ENCODE measurements around the gene PDE4B. TPM values are rescaled to one million over a fixed set of nuclear protein-coding genes. Genes with fewer than 3 reads are reported as not detected.
A peak's percentile ranks its signal among the peaks of the same experiment; 100 is the strongest.

Gene PDE4B
- total RNA-seq, 2 experiments from 2014 or later = 23.4 to 26.2 TPM

- H3K4me1 Mint-ChIP-seq (ENCODE audit: low read depth) = peaks cover 3% of the 10 kb centered on the region
- DNase-seq = no peak
- CTCF ChIA-PET = interaction anchor here (1.8 kb wide), 1 partner anchor 68 kb away, joined by 12 read pairs; no protein-coding TSS in a partner anchor
- H3K4me3 Mint-ChIP-seq = no peak overlapping the region
- no peaks in the 10 kb centered on the region for H3K9me3 Mint-ChIP-seq
- H3K27ac Mint-ChIP-seq = no peak overlapping the region
- no peaks in the 10 kb centered on the region for H3K36me3 Mint-ChIP-seq (ENCODE audit: low read depth)
- intact Hi-C loops (cut with micrococcal nuclease) = no loop called here
- peaks cover 4% of the 10 kb centered on the region for H3K27me3 Mint-ChIP-seq (ENCODE audit: low read depth)
Measured at GRCh38 chr1:66175098-66175497, 382.4 kb downstream of the PDE4B start.

- intact Hi-C loops (cut with micrococcal nuclease) = no loop called here
- H3K27me3 Mint-ChIP-seq (ENCODE audit: low read depth) = peaks cover 4% of the 10 kb centered on the region
- H3K4me3 Mint-ChIP-seq = no peak overlapping the region
- no peaks in the 10 kb centered on the region for H3K9me3 Mint-ChIP-seq
- H3K27ac Mint-ChIP-seq = no peak overlapping the region
- CTCF ChIA-PET = interaction anchor here (1.8 kb wide), 1 partner anchor 67 kb away, joined by 12 read pairs; no protein-coding TSS in a partner anchor
- DNase-seq = no peak
- H3K36me3 Mint-ChIP-seq (ENCODE audit: low read depth) = no peaks in the 10 kb centered on the region
- peaks cover 6% of the 10 kb centered on the region for H3K4me1 Mint-ChIP-seq (ENCODE audit: low read depth)
Measured at GRCh38 chr1:66175581-66175980, 382.9 kb downstream of the PDE4B start.

- H3K4me1 Mint-ChIP-seq (ENCODE audit: low read depth) = peaks cover 9% of the 10 kb centered on the region
- peaks cover 4% of the 10 kb centered on the region for H3K27me3 Mint-ChIP-seq (ENCODE audit: low read depth)
- DNase-seq = no peak
- no peak overlapping the region for H3K27ac Mint-ChIP-seq
- CTCF ChIA-PET = interaction anchor here (1.8 kb wide), 1 partner anchor 66 kb away, joined by 12 read pairs; no protein-coding TSS in a partner anchor
- intact Hi-C loops (cut with micrococcal nuclease) = no loop called here
- H3K36me3 Mint-ChIP-seq (ENCODE audit: low read depth) = no peaks in the 10 kb centered on the region
- H3K9me3 Mint-ChIP-seq = no peaks in the 10 kb centered on the region
- no peak overlapping the region for H3K4me3 Mint-ChIP-seq
Measured at GRCh38 chr1:66176012-66176715, 383.5 kb downstream of the PDE4B start.

- Mint-ChIP-seq H3K27me3 (ENCODE audit: low read depth) (peaks cover 4% of the 10 kb centered on the region), H3K27ac (no peak overlapping the region), H3K4me1 (ENCODE audit: low read depth) (peaks cover 14% of the 10 kb centered on the region), H3K9me3 (no peaks in the 10 kb centered on the region), H3K4me3 (no peak overlapping the region), H3K36me3 (ENCODE audit: low read depth) (no peaks in the 10 kb centered on the region)
- CTCF ChIA-PET = no interaction called here
- intact Hi-C loops (cut with micrococcal nuclease) = no loop called here
- DNase-seq = no peak
Measured at GRCh38 chr1:66176832-66177231, 384.1 kb downstream of the PDE4B start.

- H3K27ac Mint-ChIP-seq = no peak overlapping the region
- intact Hi-C loops (cut with micrococcal nuclease) = no loop called here
- H3K27me3 Mint-ChIP-seq (ENCODE audit: low read depth) = peaks cover 4% of the 10 kb centered on the region
- H3K9me3 Mint-ChIP-seq = no peaks in the 10 kb centered on the region
- no peak overlapping the region for H3K4me3 Mint-ChIP-seq
- peaks cover 18% of the 10 kb centered on the region for H3K4me1 Mint-ChIP-seq (ENCODE audit: low read depth)
- CTCF ChIA-PET = no interaction called here
- H3K36me3 Mint-ChIP-seq (ENCODE audit: low read depth) = no peaks in the 10 kb centered on the region
- no peak for DNase-seq
Measured at GRCh38 chr1:66177510-66177909, 384.8 kb downstream of the PDE4B start.

GRCh38 chr1:66182026-66182425 is 389.3 kb downstream of the PDE4B start:
- Mint-ChIP-seq H3K27ac (no peak overlapping the region), H3K36me3 (ENCODE audit: low read depth) (no peaks in the 10 kb centered on the region), H3K4me3 (no peak overlapping the region), H3K9me3 (no peaks in the 10 kb centered on the region), H3K4me1 (ENCODE audit: low read depth) (peaks cover 33% of the 10 kb centered on the region), H3K27me3 (ENCODE audit: low read depth) (no peaks in the 10 kb centered on the region)
- CTCF ChIA-PET = interaction anchor here (1.3 to 5.1 kb wide), 2 partner anchors 10 to 61 kb away, joined by 3 to 42 read pairs; no protein-coding TSS in a partner anchor
- intact Hi-C loops (cut with micrococcal nuclease) = loop anchor here (1.0 to 2.0 kb wide), 11 partner anchors 13 to 991 kb away; no protein-coding TSS in a partner anchor
- DNase-seq = peak; percentile 18

GRCh38 chr1:66182551-66183178 is 390.0 kb downstream of the PDE4B start:
- no peaks in the 10 kb centered on the region for H3K36me3 Mint-ChIP-seq (ENCODE audit: low read depth)
- peak overlapping the region; percentile 13 for H3K27ac Mint-ChIP-seq
- DNase-seq = peak; percentile 79
- H3K27me3 Mint-ChIP-seq (ENCODE audit: low read depth) = no peaks in the 10 kb centered on the region
- no peaks in the 10 kb centered on the region for H3K9me3 Mint-ChIP-seq
- no peak overlapping the region for H3K4me3 Mint-ChIP-seq
- CTCF ChIA-PET = interaction anchor here (1.3 to 5.1 kb wide), 3 partner anchors 11 to 223 kb away, joined by 3 to 42 read pairs (median 6); no protein-coding TSS in a partner anchor
- H3K4me1 Mint-ChIP-seq (ENCODE audit: low read depth) = peaks cover 33% of the 10 kb centered on the region
- intact Hi-C loops (cut with micrococcal nuclease) = loop anchor here (1.0 to 2.0 kb wide), 11 partner anchors 13 to 990 kb away; no protein-coding TSS in a partner anchor

GRCh38 chr1:66183400-66183799 is 390.7 kb downstream of the PDE4B start:
- no peaks in the 10 kb centered on the region for H3K36me3 Mint-ChIP-seq (ENCODE audit: low read depth)
- DNase-seq = no peak
- H3K27me3 Mint-ChIP-seq (ENCODE audit: low read depth) = no peaks in the 10 kb centered on the region
- no peak overlapping the region for H3K4me3 Mint-ChIP-seq
- CTCF ChIA-PET = interaction anchor here (1.9 to 5.1 kb wide), 2 partner anchors 60 to 224 kb away, joined by 6 to 42 read pairs; no protein-coding TSS in a partner anchor
- H3K27ac Mint-ChIP-seq = no peak overlapping the region
- intact Hi-C loops (cut with micrococcal nuclease) = loop anchor here (2.0 kb wide), 3 partner anchors 191 to 989 kb away; no protein-coding TSS in a partner anchor
- no peaks in the 10 kb centered on the region for H3K9me3 Mint-ChIP-seq
- H3K4me1 Mint-ChIP-seq (ENCODE audit: low read depth) = peaks cover 33% of the 10 kb centered on the region

- DNase-seq = no peak
- Mint-ChIP-seq H3K4me3 (no peak overlapping the region), H3K36me3 (ENCODE audit: low read depth) (no peaks in the 10 kb centered on the region), H3K27me3 (ENCODE audit: low read depth) (no peaks in the 10 kb centered on the region), H3K27ac (no peak overlapping the region), H3K4me1 (ENCODE audit: low read depth) (no peaks in the 10 kb centered on the region), H3K9me3 (no peaks in the 10 kb centered on the region)
- CTCF ChIA-PET = no interaction called here
- intact Hi-C loops (cut with micrococcal nuclease) = no loop called here
Measured at GRCh38 chr1:66197120-66197519, 404.4 kb downstream of the PDE4B start.

- CTCF ChIA-PET = no interaction called here
- intact Hi-C loops (cut with micrococcal nuclease) = no loop called here
- Mint-ChIP-seq H3K36me3 (ENCODE audit: low read depth) (no peaks in the 10 kb centered on the region), H3K27ac (no peak overlapping the region), H3K9me3 (no peaks in the 10 kb centered on the region), H3K27me3 (ENCODE audit: low read depth) (no peaks in the 10 kb centered on the region), H3K4me1 (ENCODE audit: low read depth) (no peaks in the 10 kb centered on the region), H3K4me3 (no peak overlapping the region)
- DNase-seq = no peak
Measured at GRCh38 chr1:66197785-66198184, 405.1 kb downstream of the PDE4B start.

- Mint-ChIP-seq H3K27me3 (ENCODE audit: low read depth) (peaks cover 2% of the 10 kb centered on the region), H3K9me3 (peaks cover 4% of the 10 kb centered on the region), H3K27ac (no peak overlapping the region), H3K4me1 (ENCODE audit: low read depth) (peaks cover 4% of the 10 kb centered on the region), H3K4me3 (no peak overlapping the region), H3K36me3 (ENCODE audit: low read depth) (peaks cover 3% of the 10 kb centered on the region)
- CTCF ChIA-PET = interaction anchor here (1.3 kb wide), 1 partner anchor 36 kb away, joined by 4 read pairs; no protein-coding TSS in a partner anchor
- no peak for DNase-seq
- intact Hi-C loops (cut with micrococcal nuclease) = no loop called here
Measured at GRCh38 chr1:66206563-66207144, 414.0 kb downstream of the PDE4B start.

GRCh38 chr1:66207484-66207883 is 414.8 kb downstream of the PDE4B start:
- H3K4me1 Mint-ChIP-seq (ENCODE audit: low read depth) = peaks cover 4% of the 10 kb centered on the region
- no peak for DNase-seq
- intact Hi-C loops (cut with micrococcal nuclease) = no loop called here
- H3K9me3 Mint-ChIP-seq = peaks cover 4% of the 10 kb centered on the region
- H3K27ac Mint-ChIP-seq = no peak overlapping the region
- peaks cover 3% of the 10 kb centered on the region for H3K36me3 Mint-ChIP-seq (ENCODE audit: low read depth)
- H3K27me3 Mint-ChIP-seq (ENCODE audit: low read depth) = peaks cover 2% of the 10 kb centered on the region
- H3K4me3 Mint-ChIP-seq = no peak overlapping the region
- CTCF ChIA-PET = interaction anchor here (2.4 kb wide), 1 partner anchor 35 kb away, joined by 8 read pairs; no protein-coding TSS in a partner anchor

All from activated naive CD4-positive, alpha-beta T cell treated with anti-CD3 and anti-CD28 coated beads for 36 hours (primary cell).